ENCODE measurements around the gene NCOA6.

NCOA6 gene

DNA sequence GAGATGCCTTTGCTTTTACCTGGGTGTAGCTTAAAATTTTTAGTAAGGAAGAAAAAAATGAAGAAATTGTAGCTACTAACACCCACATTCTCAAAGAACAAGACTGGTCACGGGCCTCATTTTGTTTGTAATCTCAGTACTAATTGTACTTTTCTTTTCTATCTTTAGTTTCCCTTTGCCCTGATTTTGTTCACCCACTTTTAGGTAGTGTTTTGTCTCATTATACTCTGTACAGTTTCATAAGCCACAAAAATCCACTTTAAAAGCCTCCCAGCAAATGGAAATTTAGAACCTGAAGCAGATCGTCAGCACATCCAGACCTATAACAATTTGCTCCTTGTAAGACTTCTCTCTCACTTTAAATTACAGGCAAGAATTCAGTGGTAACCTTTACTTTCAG, 78.0 kb downstream of the NCOA6 start:
- 0 out of 2 replicates have a peak, but pooled peaks cover 3% of the 10 kb centered on the region for H4K20me1 ChIP-seq (ENCODE audit: insufficient read depth, low read length)
- H3K27me3 ChIP-seq (replicated peaks; ENCODE audit: insufficient read depth, low read length): no peaks in the 10 kb centered on the region
- H3F3A ChIP-seq (ENCODE audit: insufficient read depth, low read length): no peaks in the 10 kb centered on the region
- H3K27ac ChIP-seq (ENCODE audit: low read length): no peak overlapping the region
- H3K9me2 ChIP-seq (replicated peaks; ENCODE audit: insufficient read depth, low read length): no peaks in the 10 kb centered on the region
- H3K4me3 ChIP-seq (ENCODE audit: low read length): no peak overlapping the region
- no peak overlapping the region for H3K4me2 ChIP-seq (ENCODE audit: low read depth, low read length)
- DNase-seq: no peak
- no peak overlapping the region for H2AFZ ChIP-seq (ENCODE audit: low read length)
- H3K36me3 ChIP-seq (replicated peaks; ENCODE audit: insufficient read depth, low read length): 0 out of 2 replicates have a peak, but pooled peaks cover 3% of the 10 kb centered on the region
- H3K9ac ChIP-seq (ENCODE audit: low read length): no peak overlapping the region
- TF ChIP-seq EZH2 (optimal IDR thresholded peaks at IDR 0.05; ENCODE audit: low read depth, low read length) (no peak), EZH2phosphoT487 (IDR thresholded peaks at IDR 0.05; ENCODE audit: low read length) (no peak)
- TF ChIP-seq, protein P1, sequence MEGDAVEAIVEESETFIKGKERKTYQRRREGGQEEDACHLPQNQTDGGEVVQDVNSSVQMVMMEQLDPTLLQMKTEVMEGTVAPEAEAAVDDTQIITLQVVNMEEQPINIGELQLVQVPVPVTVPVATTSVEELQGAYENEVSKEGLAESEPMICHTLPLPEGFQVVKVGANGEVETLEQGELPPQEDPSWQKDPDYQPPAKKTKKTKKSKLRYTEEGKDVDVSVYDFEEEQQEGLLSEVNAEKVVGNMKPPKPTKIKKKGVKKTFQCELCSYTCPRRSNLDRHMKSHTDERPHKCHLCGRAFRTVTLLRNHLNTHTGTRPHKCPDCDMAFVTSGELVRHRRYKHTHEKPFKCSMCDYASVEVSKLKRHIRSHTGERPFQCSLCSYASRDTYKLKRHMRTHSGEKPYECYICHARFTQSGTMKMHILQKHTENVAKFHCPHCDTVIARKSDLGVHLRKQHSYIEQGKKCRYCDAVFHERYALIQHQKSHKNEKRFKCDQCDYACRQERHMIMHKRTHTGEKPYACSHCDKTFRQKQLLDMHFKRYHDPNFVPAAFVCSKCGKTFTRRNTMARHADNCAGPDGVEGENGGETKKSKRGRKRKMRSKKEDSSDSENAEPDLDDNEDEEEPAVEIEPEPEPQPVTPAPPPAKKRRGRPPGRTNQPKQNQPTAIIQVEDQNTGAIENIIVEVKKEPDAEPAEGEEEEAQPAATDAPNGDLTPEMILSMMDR (IDR thresholded peaks at IDR 0.05; ENCODE audit: low read length): no peak
- H3K9me3 ChIP-seq (replicated peaks; ENCODE audit: insufficient read depth, low read length): no peaks in the 10 kb centered on the region
- H3K79me2 ChIP-seq (ENCODE audit: low read length): no peaks in the 10 kb centered on the region
- no peaks in the 10 kb centered on the region for H3K4me1 ChIP-seq (ENCODE audit: low read length)

DNA sequence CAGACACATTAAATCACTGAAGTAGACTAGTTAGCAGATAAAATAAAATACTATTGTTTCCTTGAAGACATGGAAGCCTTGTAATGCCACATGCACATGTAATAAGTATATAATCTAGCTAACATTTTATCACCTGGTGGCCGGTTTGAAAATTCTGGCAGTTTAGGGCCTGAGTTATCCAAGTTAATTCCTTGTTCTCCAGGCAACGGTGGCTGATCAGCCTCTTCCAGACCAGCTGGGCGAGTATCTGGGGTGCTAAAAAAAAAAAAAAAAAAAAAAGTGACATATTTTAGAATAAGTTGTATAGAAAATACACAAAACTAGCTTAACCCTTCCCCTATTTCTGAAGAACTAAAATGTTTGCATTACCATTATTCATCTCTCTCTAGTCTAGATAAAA, 78.8 kb downstream of the NCOA6 start:
- H3K27ac ChIP-seq (ENCODE audit: low read length): no peak overlapping the region
- no peak overlapping the region for H3K4me3 ChIP-seq (ENCODE audit: low read length)
- H3K79me2 ChIP-seq (ENCODE audit: low read length): no peaks in the 10 kb centered on the region
- H3K27me3 ChIP-seq (replicated peaks; ENCODE audit: insufficient read depth, low read length): no peaks in the 10 kb centered on the region
- H3K9me2 ChIP-seq (replicated peaks; ENCODE audit: insufficient read depth, low read length): no peaks in the 10 kb centered on the region
- H3K36me3 ChIP-seq (replicated peaks; ENCODE audit: insufficient read depth, low read length): 0 out of 2 replicates have a peak, but pooled peaks cover 3% of the 10 kb centered on the region
- no peak overlapping the region for H3K4me2 ChIP-seq (ENCODE audit: low read depth, low read length)
- no peaks in the 10 kb centered on the region for H3F3A ChIP-seq (ENCODE audit: insufficient read depth, low read length)
- 0 out of 2 replicates have a peak, but pooled peaks cover 3% of the 10 kb centered on the region for H4K20me1 ChIP-seq (ENCODE audit: insufficient read depth, low read length)
- no peak overlapping the region for H3K9ac ChIP-seq (ENCODE audit: low read length)
- H3K4me1 ChIP-seq (ENCODE audit: low read length): no peaks in the 10 kb centered on the region
- H2AFZ ChIP-seq (ENCODE audit: low read length): no peak overlapping the region
- no peak for DNase-seq
- no peaks in the 10 kb centered on the region for H3K9me3 ChIP-seq (replicated peaks; ENCODE audit: insufficient read depth, low read length)
- TF ChIP-seq, protein P1 (IDR thresholded peaks at IDR 0.05; ENCODE audit: low read length): no peak
- no peak for TF ChIP-seq EZH2phosphoT487 (IDR thresholded peaks at IDR 0.05; ENCODE audit: low read length)
- no peak for TF ChIP-seq EZH2 (optimal IDR thresholded peaks at IDR 0.05; ENCODE audit: low read depth, low read length)

DNA sequence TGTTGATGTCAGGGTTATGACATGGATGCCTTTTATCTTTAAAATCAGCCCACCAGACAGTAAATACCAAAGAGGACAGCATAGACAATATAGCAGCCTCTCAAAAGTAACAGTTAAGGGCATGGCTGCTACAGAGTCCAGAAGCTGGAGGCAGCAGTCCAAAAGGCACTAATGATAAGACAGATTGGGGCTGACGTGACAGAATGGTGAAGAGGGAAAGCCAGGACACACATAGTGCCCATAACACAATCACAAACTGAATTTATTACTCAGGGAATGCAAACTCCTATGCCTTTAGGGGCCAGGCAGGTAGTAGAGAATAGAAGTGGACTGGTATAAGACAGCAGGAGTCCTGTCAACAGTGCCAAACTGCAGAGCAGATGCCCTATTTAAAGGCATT, 80.6 kb downstream of the NCOA6 start:
- 0 out of 2 replicates have a peak, but pooled peaks cover 3% of the 10 kb centered on the region for H3K36me3 ChIP-seq (replicated peaks; ENCODE audit: insufficient read depth, low read length)
- 0 out of 2 replicates have a peak, but pooled peaks cover 3% of the 10 kb centered on the region for H4K20me1 ChIP-seq (ENCODE audit: insufficient read depth, low read length)
- no peak for DNase-seq

More for the DNA sequence above, 80.6 kb downstream of the NCOA6 start:
- Histone ChIP-seq H3F3A (ENCODE audit: insufficient read depth, low read length) (no peaks in the 10 kb centered on the region), H3K4me3 (ENCODE audit: low read length) (no peak overlapping the region), H3K4me1 (ENCODE audit: low read length) (no peaks in the 10 kb centered on the region), H3K27ac (ENCODE audit: low read length) (no peak overlapping the region), H3K79me2 (ENCODE audit: low read length) (no peaks in the 10 kb centered on the region), H3K27me3 (replicated peaks; ENCODE audit: insufficient read depth, low read length) (no peaks in the 10 kb centered on the region), H2AFZ (ENCODE audit: low read length) (no peak overlapping the region), H3K9ac (ENCODE audit: low read length) (no peak overlapping the region), H3K9me3 (replicated peaks; ENCODE audit: insufficient read depth, low read length) (no peaks in the 10 kb centered on the region), H3K9me2 (replicated peaks; ENCODE audit: insufficient read depth, low read length) (no peaks in the 10 kb centered on the region), H3K4me2 (ENCODE audit: low read depth, low read length) (no peak overlapping the region)
- TF ChIP-seq, protein P1 (IDR thresholded peaks at IDR 0.05; ENCODE audit: low read length): no peak
- TF ChIP-seq EZH2 (optimal IDR thresholded peaks at IDR 0.05; ENCODE audit: low read depth, low read length): no peak
- no peak for TF ChIP-seq EZH2phosphoT487 (IDR thresholded peaks at IDR 0.05; ENCODE audit: low read length)

Data from MM.1S (cell line).